SK-N-SH (cell line): ENCODE results near the gene COLQ. TPM values are rescaled to one million over a fixed set of nuclear protein-coding genes. Genes with fewer than 3 reads are reported as not detected.

ENCODE experiments used
- CTCF ChIA-PET: fragments of 300-600, 350-600 bp; formaldehyde crosslinking; extraction: SDS; loops from one replicate; lab custom pipeline; 2021; lab: Yijun Ruan, JAX
- POLR2A ChIA-PET: fragments of 350-600 bp; sonication (Branson Sonifier 250); formaldehyde crosslinking; extraction: SDS; loops from one replicate; lab custom pipeline; 2020; ENCODE audit warnings: antibody characterized with exemption, inconsistent platforms; lab: Yijun Ruan, JAX
- DNase-seq: peaks from one replicate; pipeline ENCODE4 v3.0.0; 2012
- H2AFZ ChIP-seq: fragments of 200-600 bp; sonication (generic); 2 replicates; pipeline ENCODE4 v1.8.1; 2016; ENCODE audit warnings: antibody characterized with exemption, mild to moderate bottlenecking, low read depth
- H3F3A ChIP-seq: fragments of 200-600 bp; sonication (generic); replicated peaks from 2 replicates; pipeline ENCODE3; 2016; ENCODE audit warnings: antibody characterized with exemption, mild to moderate bottlenecking; ENCODE audit not compliant: insufficient read depth
- H3K27ac ChIP-seq, 2 experiments: fragments of 200-500 bp in 1 of 2; fragments of 200-600 bp in 1 of 2; sonication (Bioruptor generic) in 1 of 2; sonication (generic), shearing (Covaris generic) in 1 of 2; 2 replicates each; pipeline versions ENCODE4 v1.5.1 to v1.6.1; 2014 to 2016; ENCODE audit warnings: low read depth in 2 of 2, inconsistent platforms in 1 of 2, low read length in 1 of 2, mild to moderate bottlenecking in 1 of 2, mixed read lengths in 1 of 2
- H3K27me3 ChIP-seq: fragments of 200-600 bp; sonication (generic), shearing (Covaris generic); 2 replicates; pipeline ENCODE4 v1.6.1; 2016; ENCODE audit warnings: mixed run types; ENCODE audit not compliant: insufficient read depth
- H3K36me3 ChIP-seq, 2 experiments: fragments of 200-500 bp in 1 of 2; fragments of 200-600 bp in 1 of 2; sonication (Bioruptor generic) in 1 of 2; sonication (generic) in 1 of 2; replicated peaks in 1 of 2; 2 replicates each; pipeline versions ENCODE3 to v1.5.1; 2014 to 2016; ENCODE audit warnings: low read length in 1 of 2, mild to moderate bottlenecking in 1 of 2; ENCODE audit not compliant: insufficient read depth in 2 of 2, control insufficient read depth in 1 of 2
- H3K4me1 ChIP-seq, 2 experiments: fragments of 200-500 bp in 1 of 2; fragments of 200-600 bp in 1 of 2; sonication (Bioruptor generic) in 1 of 2; sonication (generic), shearing (Covaris generic) in 1 of 2; 2 replicates each; pipeline versions ENCODE4 v1.5.1 to v1.6.1; 2014 to 2016; ENCODE audit warnings: low read depth in 1 of 2, low read length in 1 of 2, mixed run types in 1 of 2; ENCODE audit not compliant: insufficient read depth in 2 of 2, control insufficient read depth in 1 of 2
- H3K4me2 ChIP-seq: fragments of 200-600 bp; sonication (generic), shearing (Covaris generic); 2 replicates; pipeline ENCODE4 v1.6.1; 2017; ENCODE audit warnings: mixed run types
- H3K4me3 ChIP-seq, 2 experiments: fragments of 200-500 bp in 1 of 2; fragments of 200-600 bp in 1 of 2; sonication (Bioruptor generic) in 1 of 2; sonication (generic), shearing (Covaris generic) in 1 of 2; 2 replicates each; pipeline versions ENCODE4 v1.5.1 to v1.8.1; 2014 to 2016; ENCODE audit warnings: low read depth in 2 of 2, inconsistent platforms in 1 of 2, low read length in 1 of 2, mild to moderate bottlenecking in 1 of 2, mixed read lengths in 1 of 2, moderate library complexity in 1 of 2
- H3K79me2 ChIP-seq: fragments of 200-600 bp; sonication (generic); 2 replicates; pipeline ENCODE4 v1.8.1; 2017; ENCODE audit warnings: mild to moderate bottlenecking; ENCODE audit not compliant: insufficient read depth
- H3K9ac ChIP-seq: fragments of 200-600 bp; sonication (generic); 2 replicates; pipeline ENCODE4 v1.6.1; 2017; ENCODE audit warnings: mixed run types
- H3K9me2 ChIP-seq: fragments of 200-600 bp; sonication (generic); 2 replicates; pipeline ENCODE4 v1.6.1; 2017; ENCODE audit warnings: mixed run types
- H3K9me3 ChIP-seq: fragments of 200-600 bp; sonication (generic); 2 replicates; pipeline ENCODE4 v1.6.1; 2017; ENCODE audit warnings: mixed run types, mild to moderate bottlenecking, moderate library complexity
- H4K20me1 ChIP-seq: fragments of 200-600 bp; sonication (generic); 2 replicates; pipeline ENCODE4 v1.6.1; 2017; ENCODE audit warnings: mild to moderate bottlenecking, mixed run types; ENCODE audit not compliant: insufficient read depth
- CHD2 ChIP-seq: fragments of 150-350 bp; IDR thresholded peaks from 2 replicates; pipeline ENCODE4 v1.6.1; 2018; ENCODE audit warnings: low read length; ENCODE audit not compliant: partially characterized antibody
- ELF1 ChIP-seq: IDR thresholded peaks from 2 replicates; pipeline ENCODE4 v1.4.0; 2012
- EP300 ChIP-seq, 2 experiments: IDR thresholded peaks; 2 replicates each; pipeline versions ENCODE4 v1.4.0 to v1.6.1; 2012; ENCODE audit warnings: borderline replicate concordance in 1 of 2, low read depth in 1 of 2, low read length in 1 of 2
- EZH2phosphoT487 ChIP-seq: fragments of 200-600 bp; sonication (generic); IDR thresholded peaks from 2 replicates; pipeline ENCODE4 v1.6.1; 2017; ENCODE audit warnings: low read depth, mixed run types, mild to moderate bottlenecking, antibody characterized with exemption, moderate library complexity, borderline replicate concordance
- FOSL2 ChIP-seq: IDR thresholded peaks from 2 replicates; pipeline ENCODE4 v1.4.0; 2012; ENCODE audit warnings: low read depth, mild to moderate bottlenecking, moderate library complexity, borderline replicate concordance
- GABPA ChIP-seq: IDR thresholded peaks from 2 replicates; pipeline ENCODE4 v1.4.0; 2012; ENCODE audit warnings: low read depth, mild to moderate bottlenecking
- IRF3 ChIP-seq: fragments of 150-350 bp; IDR thresholded peaks from 2 replicates; pipeline ENCODE4 v1.6.1; 2016; ENCODE audit warnings: mild to moderate bottlenecking, low read depth, low read length
- JUND ChIP-seq: IDR thresholded peaks from 2 replicates; pipeline ENCODE4 v1.4.0; 2012
- MXI1 ChIP-seq: IDR thresholded peaks from 2 replicates; pipeline ENCODE4 v1.6.1; 2012; ENCODE audit warnings: mild to moderate bottlenecking, low read depth, low read length, improper control_type of control experiment
- NFIC ChIP-seq: IDR thresholded peaks from 2 replicates; pipeline ENCODE4 v1.4.0; 2012; ENCODE audit warnings: borderline replicate concordance
- NRF1 ChIP-seq: IDR thresholded peaks from 2 replicates; pipeline ENCODE4 v1.6.1; 2012; ENCODE audit warnings: low read depth, mild to moderate bottlenecking, low read length
- RXRA ChIP-seq: IDR thresholded peaks from 2 replicates; pipeline ENCODE4 v1.4.0; 2012; ENCODE audit warnings: low read depth, mild to moderate bottlenecking, borderline replicate concordance
- SIN3A ChIP-seq: IDR thresholded peaks from 2 replicates; pipeline ENCODE4 v1.6.1; 2012; ENCODE audit warnings: low read depth, mild to moderate bottlenecking, low read length, moderate library complexity, borderline replicate concordance
- TAF1 ChIP-seq: IDR thresholded peaks from 2 replicates; pipeline ENCODE4 v1.6.1; 2012; ENCODE audit warnings: low read depth, mild to moderate bottlenecking, low read length, moderate library complexity, borderline replicate concordance
- TCF12 ChIP-seq: IDR thresholded peaks from 2 replicates; pipeline ENCODE4 v1.4.0; 2012
- TEAD4 ChIP-seq: IDR thresholded peaks from 2 replicates; pipeline ENCODE4 v1.4.0; 2012; ENCODE audit warnings: mild to moderate bottlenecking, borderline replicate concordance; ENCODE audit not compliant: insufficient read depth
- WGBS: methylation state at CpG from one replicate; pipeline ENCODE4 v1.1.6; 2017; ENCODE audit warnings: low lambda C conversion rate; 5-methylcytosine and 5-hydroxymethylcytosine counted together
- polyA plus RNA-seq, 3 experiments: library from polyadenylated mRNA; depleted of rRNA; stranded (reverse); fragments of >200 nt; gene quantifications; 2 replicates each; pipeline ENCODE4 v1.2.3, GENCODE V29; 2012
- TF ChIP-seq, protein P1 (sequence below): fragments of 200-600 bp; sonication (generic); IDR thresholded peaks from 2 replicates; pipeline ENCODE4 v1.6.1; 2017; ENCODE audit warnings: antibody characterized with exemption, mild to moderate bottlenecking, moderate library complexity
- TF ChIP-seq, protein P2 (sequence below): IDR thresholded peaks from 2 replicates; pipeline ENCODE4; 2012
- TF ChIP-seq, protein P3 (sequence below): fragments of 150-350 bp; IDR thresholded peaks from 2 replicates; pipeline ENCODE4 v1.6.1; 2017; ENCODE audit warnings: antibody characterized with exemption, low read length, low read depth, borderline replicate concordance

COLQ gene
- polyA plus RNA-seq, 1 of the 3 experiments (the other 2 are of a cell fraction): 1.5 TPM

DNA sequence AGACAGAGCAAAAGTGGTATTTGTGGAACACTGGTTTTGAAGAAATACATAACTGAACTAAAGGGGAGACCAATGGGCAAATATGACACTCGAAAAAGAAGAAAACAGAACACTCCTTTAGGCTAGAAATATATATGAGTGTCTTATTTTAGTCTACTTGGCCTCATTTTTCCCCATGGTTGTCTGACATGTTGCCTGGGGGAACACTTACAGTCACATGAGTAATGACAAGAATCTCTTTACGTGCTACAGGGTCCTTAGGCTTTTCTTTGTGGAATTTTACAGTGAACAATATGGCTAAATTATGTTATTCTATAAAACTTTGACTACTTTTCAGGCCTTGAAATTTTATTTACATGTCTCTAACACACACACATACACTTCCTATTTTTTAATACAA is 111.7 kb downstream of the COLQ start:
- no peaks in the 10 kb centered on the region for H3K9me2 ChIP-seq
- 95% methylated on average over 2 of the region's 2 CpGs for WGBS
- no peak for DNase-seq
- no peaks in the 10 kb centered on the region for H3K27me3 ChIP-seq
- no peaks in the 10 kb centered on the region for H4K20me1 ChIP-seq
- peaks cover 20 to 33% of the 10 kb centered on the region in 2 experiments for H3K36me3 ChIP-seq
- CTCF ChIA-PET: interaction anchor here (9.4 kb wide), 1 partner anchor 145 kb away, joined by 85 read pairs; no protein-coding TSS in a partner anchor
- H3K4me3 ChIP-seq: no peak overlapping the region
- H2AFZ ChIP-seq: no peak overlapping the region
- H3K4me2 ChIP-seq: no peak overlapping the region
- POLR2A ChIA-PET: no interaction called here
- peaks cover 2% of the 10 kb centered on the region for H3F3A ChIP-seq
- H3K79me2 ChIP-seq: no peaks in the 10 kb centered on the region
- no peak overlapping the region for H3K27ac ChIP-seq
- no peaks in the 10 kb centered on the region for H3K4me1 ChIP-seq
- H3K9ac ChIP-seq: no peak overlapping the region
- TF ChIP-seq EP300 (IDR thresholded peaks at IDR 0.05; ENCODE audit: borderline replicate concordance in 1 of 2, low read depth in 1 of 2, low read length in 1 of 2) (no peak), CHD2 (no peak), GABPA (no peak), EZH2phosphoT487 (no peak), NRF1 (no peak), JUND (no peak), TAF1 (no peak), MXI1 (no peak)
- TF ChIP-seq, protein P1, sequence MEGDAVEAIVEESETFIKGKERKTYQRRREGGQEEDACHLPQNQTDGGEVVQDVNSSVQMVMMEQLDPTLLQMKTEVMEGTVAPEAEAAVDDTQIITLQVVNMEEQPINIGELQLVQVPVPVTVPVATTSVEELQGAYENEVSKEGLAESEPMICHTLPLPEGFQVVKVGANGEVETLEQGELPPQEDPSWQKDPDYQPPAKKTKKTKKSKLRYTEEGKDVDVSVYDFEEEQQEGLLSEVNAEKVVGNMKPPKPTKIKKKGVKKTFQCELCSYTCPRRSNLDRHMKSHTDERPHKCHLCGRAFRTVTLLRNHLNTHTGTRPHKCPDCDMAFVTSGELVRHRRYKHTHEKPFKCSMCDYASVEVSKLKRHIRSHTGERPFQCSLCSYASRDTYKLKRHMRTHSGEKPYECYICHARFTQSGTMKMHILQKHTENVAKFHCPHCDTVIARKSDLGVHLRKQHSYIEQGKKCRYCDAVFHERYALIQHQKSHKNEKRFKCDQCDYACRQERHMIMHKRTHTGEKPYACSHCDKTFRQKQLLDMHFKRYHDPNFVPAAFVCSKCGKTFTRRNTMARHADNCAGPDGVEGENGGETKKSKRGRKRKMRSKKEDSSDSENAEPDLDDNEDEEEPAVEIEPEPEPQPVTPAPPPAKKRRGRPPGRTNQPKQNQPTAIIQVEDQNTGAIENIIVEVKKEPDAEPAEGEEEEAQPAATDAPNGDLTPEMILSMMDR: no peak
- no peaks in the 10 kb centered on the region for H3K9me3 ChIP-seq

DNA sequence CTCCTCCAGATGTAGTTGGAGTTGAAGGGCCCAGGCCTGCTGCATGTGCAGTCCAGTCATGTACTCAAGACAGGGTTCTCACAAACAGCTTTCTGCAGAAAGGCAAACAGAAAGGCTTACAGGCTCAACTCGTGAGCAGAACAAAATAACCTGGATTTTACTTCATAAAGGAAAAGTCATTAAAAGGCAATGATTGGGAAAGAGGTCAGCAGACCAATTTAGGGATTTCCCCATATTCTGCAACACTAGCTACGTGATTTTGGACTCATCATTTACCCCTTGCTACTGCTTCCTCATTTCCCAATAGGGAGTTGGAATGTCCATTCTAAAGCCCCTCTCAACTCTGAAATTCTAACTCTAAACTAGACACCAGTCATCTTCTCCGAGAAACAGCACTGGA is 112.3 kb downstream of the COLQ start:
- 91% methylated on average over 3 of the region's 3 CpGs for WGBS
- ChIA-PET CTCF (interaction anchor here (1.2 to 9.4 kb wide), 3 partner anchors 24 to 205 kb away, joined by 3 to 85 read pairs (median 53); partner anchors contain the start of gene CAPN7), POLR2A (no interaction called here)
- Histone ChIP-seq H3K4me1 (no peaks in the 10 kb centered on the region), H3F3A (peaks cover 5% of the 10 kb centered on the region), H3K9ac (no peak overlapping the region), H4K20me1 (no peaks in the 10 kb centered on the region), H3K27ac (no peak overlapping the region), H3K9me2 (no peaks in the 10 kb centered on the region), H3K4me2 (no peak overlapping the region), H3K27me3 (no peaks in the 10 kb centered on the region), H3K4me3 (no peak overlapping the region), H3K9me3 (no peaks in the 10 kb centered on the region), H3K36me3 (peaks cover 18 to 28% of the 10 kb centered on the region in 2 experiments), H3K79me2 (no peaks in the 10 kb centered on the region), H2AFZ (no peak overlapping the region)
- TF ChIP-seq NFIC (no peak), FOSL2 (no peak), TCF12 (no peak), EP300 (IDR thresholded peaks at IDR 0.05; ENCODE audit: borderline replicate concordance in 1 of 2, low read depth in 1 of 2, low read length in 1 of 2) (no peak), MXI1 (no peak), ELF1 (no peak), SIN3A (no peak), TEAD4 (no peak), IRF3 (no peak), RXRA (no peak), TAF1 (no peak)
- TF ChIP-seq, protein P2, sequence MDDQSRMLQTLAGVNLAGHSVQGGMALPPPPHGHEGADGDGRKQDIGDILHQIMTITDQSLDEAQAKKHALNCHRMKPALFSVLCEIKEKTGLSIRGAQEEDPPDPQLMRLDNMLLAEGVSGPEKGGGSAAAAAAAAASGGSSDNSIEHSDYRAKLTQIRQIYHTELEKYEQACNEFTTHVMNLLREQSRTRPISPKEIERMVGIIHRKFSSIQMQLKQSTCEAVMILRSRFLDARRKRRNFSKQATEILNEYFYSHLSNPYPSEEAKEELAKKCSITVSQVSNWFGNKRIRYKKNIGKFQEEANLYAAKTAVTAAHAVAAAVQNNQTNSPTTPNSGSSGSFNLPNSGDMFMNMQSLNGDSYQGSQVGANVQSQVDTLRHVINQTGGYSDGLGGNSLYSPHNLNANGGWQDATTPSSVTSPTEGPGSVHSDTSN: no peak
- TF ChIP-seq, protein P1: no peak
- TF ChIP-seq, protein P3, sequence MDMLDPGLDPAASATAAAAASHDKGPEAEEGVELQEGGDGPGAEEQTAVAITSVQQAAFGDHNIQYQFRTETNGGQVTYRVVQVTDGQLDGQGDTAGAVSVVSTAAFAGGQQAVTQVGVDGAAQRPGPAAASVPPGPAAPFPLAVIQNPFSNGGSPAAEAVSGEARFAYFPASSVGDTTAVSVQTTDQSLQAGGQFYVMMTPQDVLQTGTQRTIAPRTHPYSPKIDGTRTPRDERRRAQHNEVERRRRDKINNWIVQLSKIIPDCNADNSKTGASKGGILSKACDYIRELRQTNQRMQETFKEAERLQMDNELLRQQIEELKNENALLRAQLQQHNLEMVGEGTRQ: no peak
- DNase-seq: no peak
